NCI-H1694 treated with DMSO at 0.1 percent for 48 hours (cell line): ENCODE data around the gene ZNF561.

Experiments
- DNase-seq: peaks from one replicate; lab custom pipeline; 2025; lab: John Stamatoyannopoulos, UW

Gene ZNF561

GRCh38 chr19:9580728-9581127 is 40.3 kb downstream of the ZNF561 start:
- no peak for DNase-seq

- DNase-seq = no peak
Measured at GRCh38 chr19:9570255-9570654, 50.8 kb downstream of the ZNF561 start.

GRCh38 chr19:9566729-9567128 is 54.3 kb downstream of the ZNF561 start:
- DNase-seq = no peak

DNA sequence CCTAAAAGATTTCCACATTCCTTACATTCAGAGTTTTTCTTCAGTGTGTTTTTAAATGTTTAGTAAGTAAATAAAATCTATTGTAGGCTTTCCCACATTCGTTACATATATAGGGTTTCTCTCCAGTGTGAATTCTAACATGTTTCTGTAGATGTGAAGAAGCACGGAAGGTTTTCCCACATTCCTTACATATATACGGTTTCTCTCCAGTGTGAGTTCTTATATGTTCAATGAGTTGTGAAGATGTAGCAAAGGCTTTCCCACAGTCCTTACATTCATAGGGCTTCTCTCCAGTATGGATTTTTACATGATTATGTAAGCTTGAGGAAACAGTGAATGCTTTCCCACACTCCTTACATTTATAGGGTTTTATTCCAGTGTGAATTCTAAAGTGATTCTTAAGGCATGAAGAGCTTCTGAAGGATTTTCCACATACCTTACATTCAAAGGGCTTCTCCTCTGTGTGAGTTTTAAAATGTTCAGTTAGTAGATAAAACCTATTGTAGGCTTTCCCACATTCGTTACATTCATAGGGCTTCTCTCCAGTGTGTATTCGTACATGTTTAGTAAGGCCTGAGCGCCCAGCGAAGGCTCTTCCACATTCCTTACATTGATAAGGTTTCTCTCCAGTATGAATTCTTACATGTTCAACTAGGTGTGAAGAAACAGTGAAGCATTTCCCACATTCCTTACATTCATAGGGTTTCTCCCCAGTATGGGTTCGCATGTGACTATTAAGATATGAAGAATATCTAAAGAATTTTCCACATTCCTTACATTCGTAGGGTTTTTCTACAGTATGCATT is 54.9 kb downstream of the ZNF561 start:
- DNase-seq = no peak
